K562 (cell line): ENCODE data around the gene CASTOR1. TPM values are rescaled to one million over a fixed set of nuclear protein-coding genes. Genes with fewer than 3 reads are reported as not detected.

ENCODE experiments used
- ARID4B ChIP-seq: sonication (generic); formaldehyde crosslinking; IDR thresholded peaks from 2 replicates; pipeline ENCODE4 v1.8.0; 2022; ENCODE audit warnings: mild to moderate bottlenecking, missing genetic modification reagents
- CBFB ChIP-seq: sonication (generic); formaldehyde crosslinking; IDR thresholded peaks from 2 replicates; pipeline ENCODE4 v1.4.0; 2020; ENCODE audit warnings: mild to moderate bottlenecking, missing genetic modification reagents
- CBX2 ChIP-seq: fragments of 200-600 bp; sonication (generic); IDR thresholded peaks from one replicate; pipeline ENCODE4 v1.6.1; 2012; ENCODE audit warnings: mild to moderate bottlenecking, low read length, inconsistent platforms; ENCODE audit not compliant: insufficient read depth, poor library complexity, severe bottlenecking
- CCNT2 ChIP-seq: IDR thresholded peaks from 2 replicates; pipeline ENCODE4 v1.6.1; 2011; ENCODE audit warnings: borderline replicate concordance, low read depth, mild to moderate bottlenecking, moderate library complexity, mixed read lengths, low read length; ENCODE audit not compliant: insufficient read length; ENCODE audit errors: extremely low read depth
- CEBPG ChIP-seq, 3 experiments: fragments of 200-800 bp in 1 of 3; sonication (Bioruptor generic) in 1 of 3; sonication (generic) in 1 of 3; formaldehyde crosslinking in 1 of 3; IDR thresholded peaks in 2 of 3; conservative IDR thresholded peaks in 1 of 3; 2 replicates each; pipeline versions ENCODE4 v1.6.1 to v1.8.0; 2016 to 2022; ENCODE audit warnings: missing compliant biosample characterization in 2 of 3, missing genetic modification characterization in 2 of 3, mild to moderate bottlenecking in 1 of 3, missing genetic modification reagents in 1 of 3
- ELF2 ChIP-seq: fragments of 250-450 bp; sonication (Bioruptor Pico); IDR thresholded peaks from 2 replicates; pipeline ENCODE4 v1.5.0; 2021; ENCODE audit warnings: mild to moderate bottlenecking
- EP400 ChIP-seq: fragments of 450-650 bp; IDR thresholded peaks from 2 replicates; pipeline ENCODE4 v1.6.1; 2017; ENCODE audit warnings: antibody characterized with exemption, mild to moderate bottlenecking, moderate library complexity
- ESRRA ChIP-seq: fragments of 450-650 bp; IDR thresholded peaks from 2 replicates; pipeline ENCODE4 v1.6.1; 2014; ENCODE audit warnings: low read depth, mild to moderate bottlenecking, moderate library complexity, borderline replicate concordance
- ESRRB ChIP-seq: fragments of 250-450 bp; sonication (Bioruptor Pico); IDR thresholded peaks from 2 replicates; pipeline ENCODE4 v1.5.0; 2020; ENCODE audit warnings: mild to moderate bottlenecking, moderate library complexity, borderline replicate concordance
- FOSL1 ChIP-seq: fragments of 200-800 bp; sonication (Bioruptor generic); conservative IDR thresholded peaks from 2 replicates; pipeline ENCODE4 v1.6.1; 2016; ENCODE audit warnings: missing genetic modification characterization, missing compliant biosample characterization
- GABPA ChIP-seq: fragments of 200-800 bp; sonication (Bioruptor generic); conservative IDR thresholded peaks from 2 replicates; pipeline ENCODE4 v1.6.1; 2016; ENCODE audit warnings: low read depth, missing genetic modification characterization, missing compliant biosample characterization
- HDAC1 ChIP-seq, 2 experiments: fragments of 450-650 bp; IDR thresholded peaks; 2 replicates each; pipeline ENCODE4 v1.6.1; 2016 to 2017; ENCODE audit warnings: inconsistent platforms in 1 of 2, mild to moderate bottlenecking in 1 of 2, moderate library complexity in 1 of 2
- HMG20A ChIP-seq: fragments of 450-650 bp; formaldehyde crosslinking; conservative IDR thresholded peaks from 2 replicates; pipeline ENCODE4 v1.4.0; 2020; ENCODE audit warnings: mild to moderate bottlenecking, mixed read lengths
- KDM1A ChIP-seq, 2 experiments: fragments of 450-650 bp; IDR thresholded peaks; 2 replicates each; pipeline ENCODE4 v1.6.1; 2016; ENCODE audit warnings: mild to moderate bottlenecking in 2 of 2
- KLF16 ChIP-seq: IDR thresholded peaks from 2 replicates; pipeline ENCODE4 v1.6.1; 2016; ENCODE audit warnings: antibody characterized with exemption
- NFATC3 ChIP-seq: fragments of 450-650 bp; IDR thresholded peaks from 2 replicates; pipeline ENCODE4 v1.6.1; 2017; ENCODE audit warnings: mild to moderate bottlenecking
- NFE2 ChIP-seq: IDR thresholded peaks from 2 replicates; pipeline ENCODE4 v1.6.1; 2014; ENCODE audit warnings: antibody characterized with exemption, low read depth
- PHF20 ChIP-seq: fragments of 450-650 bp; IDR thresholded peaks from 2 replicates; pipeline ENCODE4 v1.6.1; 2018; ENCODE audit not compliant: partially characterized antibody
- RBM14 ChIP-seq: fragments of 200-400 bp; formaldehyde crosslinking; IDR thresholded peaks from 2 replicates; pipeline ENCODE4 v1.6.1; 2018; ENCODE audit warnings: low read depth, mild to moderate bottlenecking, low read length, moderate library complexity, borderline replicate concordance; ENCODE audit not compliant: insufficient read depth
- TEAD1 ChIP-seq, 2 experiments: fragments of 450-650 bp in 1 of 2; sonication (generic) in 1 of 2; formaldehyde crosslinking; IDR thresholded peaks; 2 replicates each; pipeline versions ENCODE4 v1.4.0 to v1.8.0; 2020 to 2022; ENCODE audit warnings: mild to moderate bottlenecking in 2 of 2, missing genetic modification reagents in 1 of 2
- XRCC5 ChIP-seq: fragments of 200-400 bp; formaldehyde crosslinking; IDR thresholded peaks from 2 replicates; pipeline ENCODE4 v1.6.1; 2017; ENCODE audit warnings: low read depth, mild to moderate bottlenecking, low read length
- ZKSCAN8 ChIP-seq: fragments of 200-800 bp; sonication (Bioruptor generic); IDR thresholded peaks from 2 replicates; pipeline ENCODE4 v1.6.1; 2016; ENCODE audit warnings: missing genetic modification characterization, missing compliant biosample characterization
- polyA plus RNA-seq, 8 experiments: library from polyadenylated mRNA; depleted of rRNA in 4 of 8; stranded (reverse) in 5 of 8; unstranded in 3 of 8; fragments of >200 nt; fragmentation: Nextera tagmentation in 2 of 8; fragmentation: Illumina TruSeq in 1 of 8; extraction: Ambion mirVana in 2 of 8; extraction: Trizol in 1 of 8; gene quantifications; 2 replicates each; pipeline versions ENCODE4 v1.2.1 to v1.2.3, GENCODE V29; 2011 to 2014; ENCODE audit warnings: inconsistent platforms in 1 of 8, missing spikeins in 1 of 8
- total RNA-seq, 7 experiments: library from RNA; depleted of rRNA in 6 of 7; stranded (reverse); fragments of >200 nt in 6 of 7; fragmentation: Illumina TruSeq in 2 of 7; extraction: Trizol in 2 of 7; gene quantifications; 2 replicates each; pipeline versions ENCODE4 v1.2.1 to v1.2.3, GENCODE V29; 2011 to 2021; ENCODE audit warnings: low replicate concordance in 1 of 7
- TF ChIP-seq, protein P1 (sequence below): fragments of 450-650 bp; IDR thresholded peaks from 2 replicates; pipeline ENCODE4 v1.6.1; 2017; ENCODE audit warnings: mild to moderate bottlenecking, moderate library complexity

CASTOR1 gene
- total and polyA plus RNA-seq, 9 of the 15 experiments (the other 6 are each of a cell fraction or from before 2014, with no cell fraction given): 0.35 to 2.6 (median 1.1) TPM

DNA sequence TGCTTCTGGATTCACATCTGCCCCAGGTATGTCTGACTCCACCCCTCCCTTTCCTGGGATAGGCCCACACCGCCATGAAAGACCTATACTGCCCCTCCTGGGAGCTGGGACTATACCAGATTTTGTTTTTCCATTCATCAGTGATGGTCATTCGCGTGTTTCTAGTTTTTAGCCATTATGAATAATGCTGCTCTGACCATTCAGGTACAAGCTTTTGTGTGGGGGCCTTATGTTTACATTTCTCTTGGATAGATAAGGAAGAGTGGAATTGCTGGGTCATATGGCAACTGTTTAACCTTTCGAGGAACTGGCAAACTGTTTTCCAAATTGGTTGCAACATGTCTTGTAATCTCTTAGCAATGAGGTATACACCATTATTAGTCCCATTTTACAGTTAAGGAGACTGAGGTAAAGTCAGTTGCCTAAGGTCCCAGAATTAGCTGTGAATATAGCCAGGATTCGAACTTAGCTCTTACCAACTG, 38.6 kb upstream of the CASTOR1 start (continued):
- no peak for TF ChIP-seq ARID4B (CRISPR knock-in tag)
- no peak for TF ChIP-seq CBFB (CRISPR knock-in tag)
- no peak for TF ChIP-seq CCNT2
- TF ChIP-seq RBM14: no peak
- TF ChIP-seq ESRRB: no peak
- TF ChIP-seq KLF16: no peak
- no peak for TF ChIP-seq CBX2
- TF ChIP-seq, protein P1, sequence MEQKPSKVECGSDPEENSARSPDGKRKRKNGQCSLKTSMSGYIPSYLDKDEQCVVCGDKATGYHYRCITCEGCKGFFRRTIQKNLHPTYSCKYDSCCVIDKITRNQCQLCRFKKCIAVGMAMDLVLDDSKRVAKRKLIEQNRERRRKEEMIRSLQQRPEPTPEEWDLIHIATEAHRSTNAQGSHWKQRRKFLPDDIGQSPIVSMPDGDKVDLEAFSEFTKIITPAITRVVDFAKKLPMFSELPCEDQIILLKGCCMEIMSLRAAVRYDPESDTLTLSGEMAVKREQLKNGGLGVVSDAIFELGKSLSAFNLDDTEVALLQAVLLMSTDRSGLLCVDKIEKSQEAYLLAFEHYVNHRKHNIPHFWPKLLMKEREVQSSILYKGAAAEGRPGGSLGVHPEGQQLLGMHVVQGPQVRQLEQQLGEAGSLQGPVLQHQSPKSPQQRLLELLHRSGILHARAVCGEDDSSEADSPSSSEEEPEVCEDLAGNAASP: no peak
- TF ChIP-seq KDM1A (IDR thresholded peaks at IDR 0.05): peak; percentile 72 to 78
- TF ChIP-seq TEAD1 (CRISPR knock-in tag; IDR thresholded peaks at IDR 0.05): no peak
- peak; percentile 38; the same call in 1 of the 2 replicates for TF ChIP-seq NFE2
- no peak for TF ChIP-seq ELF2 (CRISPR knock-in tag)
- TF ChIP-seq XRCC5: no peak
- no peak for TF ChIP-seq EP400
- no peak for TF ChIP-seq PHF20
- no peak for TF ChIP-seq ZKSCAN8 (CRISPR knock-in tag)
- peak; percentile 54; the same call in 1 of the 2 replicates for TF ChIP-seq ESRRA
- no peak for TF ChIP-seq FOSL1 (tag)
- TF ChIP-seq CEBPG (CRISPR knock-in tag; IDR thresholded peaks at IDR 0.05): peak; percentile 60
- TF ChIP-seq CEBPG (tag; conservative IDR thresholded peaks at IDR 0.05 in 1 of 2, IDR thresholded peaks at IDR 0.05 in 1 of 2): peak; percentile 9 to 78; a peak in 2 of 4 replicates
- no peak for TF ChIP-seq HMG20A
- TF ChIP-seq GABPA: no peak
- TF ChIP-seq NFATC3: no peak
- 0 out of 4 replicates have a peak, but pooled peaks of 1 of the 2 experiments have one; percentile 30 for TF ChIP-seq HDAC1 (IDR thresholded peaks at IDR 0.05)
